Stimulated activated CD8-positive, alpha-beta memory T cell treated with anti-CD3 and anti-CD28 coated beads, Interleukin-15, amount 100 ng/mL, for 48 hours (primary cell): ENCODE measurements around the gene NPFFR1.

Experiments used
- DNase-seq, 2 donors: peaks; one replicate each; pipeline ENCODE4 v3.0.0-alpha.2; 2020; ENCODE audit warnings: low read depth in 2 of 2

The NPFFR1 gene

GRCh38 chr10:70283445-70284399 lies at the start of gene NPFFR1:
Gene NPFFR1 (minus strand): TSS chr10:70284004. CDS start chr10:70283676, 328 bp downstream.
- DNase-seq: no peak

- DNase-seq: no peak
Observed at GRCh38 chr10:70333268-70333667, 49.5 kb upstream of the NPFFR1 start.

GRCh38 chr10:70331486-70332268 lies 47.9 kb upstream of the NPFFR1 start:
- DNase-seq: no peak

GRCh38 chr10:70331160-70331485 lies 47.3 kb upstream of the NPFFR1 start:
- DNase-seq: no peak

- no peak for DNase-seq
Observed at GRCh38 chr10:70330671-70331070, 46.9 kb upstream of the NPFFR1 start.

- no peak for DNase-seq
Observed at GRCh38 chr10:70328967-70329366, 45.2 kb upstream of the NPFFR1 start.

GRCh38 chr10:70328018-70328417 lies 44.2 kb upstream of the NPFFR1 start:
- no peak for DNase-seq

- no peak for DNase-seq
Observed at GRCh38 chr10:70324951-70325781, 41.4 kb upstream of the NPFFR1 start.

- DNase-seq: no peak
Observed at GRCh38 chr10:70324339-70324861, 40.6 kb upstream of the NPFFR1 start.

- no peak for DNase-seq
Observed at GRCh38 chr10:70323697-70324338, 40.0 kb upstream of the NPFFR1 start.

GRCh38 chr10:70323138-70323696 lies 39.4 kb upstream of the NPFFR1 start:
- no peak for DNase-seq

GRCh38 chr10:70321897-70322890 lies 38.4 kb upstream of the NPFFR1 start:
- no peak for DNase-seq

GRCh38 chr10:70321233-70321632 lies 37.4 kb upstream of the NPFFR1 start:
- DNase-seq: no peak

- no peak for DNase-seq
Observed at GRCh38 chr10:70320751-70321150, 36.9 kb upstream of the NPFFR1 start.

GRCh38 chr10:70319824-70320223 lies 36.0 kb upstream of the NPFFR1 start:
- DNase-seq: no peak

GRCh38 chr10:70319183-70319582 lies 35.4 kb upstream of the NPFFR1 start:
- no peak for DNase-seq

- DNase-seq: no peak
Observed at GRCh38 chr10:70317943-70318318, 34.1 kb upstream of the NPFFR1 start.

GRCh38 chr10:70317272-70317942 lies 33.6 kb upstream of the NPFFR1 start:
- DNase-seq: no peak

GRCh38 chr10:70315815-70316214 lies 32.0 kb upstream of the NPFFR1 start:
- no peak for DNase-seq
